ENCODE results near the gene SKIC2.
"Not testable (repeated sequence)": the region's sequence is repeated elsewhere in the genome, so short reads cannot be mapped to it uniquely, and the experiment has no call there.

The SKIC2 gene

GRCh38 chr6:31968791-31969711, 10.1 kb downstream of the SKIC2 start:
- no peak for DNase-seq (ENCODE audit: low read depth in 2 of 2)

- no peak for DNase-seq (ENCODE audit: low read depth in 2 of 2)
Observed at GRCh38 chr6:31969712-31970603, 11.0 kb downstream of the SKIC2 start.

- DNase-seq (ENCODE audit: low read depth in 2 of 2) = no peak
Observed at GRCh38 chr6:31970604-31971271, 11.8 kb downstream of the SKIC2 start.

GRCh38 chr6:31971279-31971992, 12.5 kb downstream of the SKIC2 start:
- no peak for DNase-seq (ENCODE audit: low read depth in 2 of 2)

- DNase-seq (ENCODE audit: low read depth in 2 of 2) = peak; percentile 96 to 98
Observed at GRCh38 chr6:31971993-31972708, 13.2 kb downstream of the SKIC2 start, which contains the start of gene DXO. Gene DXO (minus strand): TSS chr6:31972138. CDS start chr6:31971675, 463 bp downstream.

GRCh38 chr6:31972709-31973350, 13.9 kb downstream of the SKIC2 start:
- no peak for DNase-seq (ENCODE audit: low read depth in 2 of 2)

GRCh38 chr6:31976065-31976464, 17.1 kb downstream of the SKIC2 start:
- not testable (repeated sequence) for DNase-seq (ENCODE audit: low read depth in 2 of 2)

- no peak for DNase-seq (ENCODE audit: low read depth in 2 of 2)
Observed at GRCh38 chr6:31977816-31978431, 18.9 kb downstream of the SKIC2 start.

- no peak for DNase-seq (ENCODE audit: low read depth in 2 of 2)
Observed at GRCh38 chr6:31978831-31979230, 19.9 kb downstream of the SKIC2 start.

- DNase-seq (ENCODE audit: low read depth in 2 of 2) = no peak
Observed at GRCh38 chr6:31979238-31979898, 20.4 kb downstream of the SKIC2 start.

GRCh38 chr6:31980195-31980876, 21.4 kb downstream of the SKIC2 start:
- not testable (repeated sequence) for DNase-seq (ENCODE audit: low read depth in 2 of 2)

- DNase-seq (ENCODE audit: low read depth in 2 of 2) = not testable (repeated sequence)
Observed at GRCh38 chr6:31980998-31981397, 22.0 kb downstream of the SKIC2 start.

GRCh38 chr6:31981744-31982143, 22.8 kb downstream of the SKIC2 start, which contains the start of gene C4A:
Gene C4A (plus strand): TSS chr6:31982057. CDS start chr6:31982108, 51 bp downstream.
- DNase-seq (ENCODE audit: low read depth in 2 of 2) = not testable (repeated sequence)

- DNase-seq (ENCODE audit: low read depth in 2 of 2) = not testable (repeated sequence)
Observed at GRCh38 chr6:31989363-31989762, 30.4 kb downstream of the SKIC2 start.

- DNase-seq (ENCODE audit: low read depth in 2 of 2) = not testable (repeated sequence)
Observed at GRCh38 chr6:31994421-31994820, 35.4 kb downstream of the SKIC2 start.

- not testable (repeated sequence) for DNase-seq (ENCODE audit: low read depth in 2 of 2)
Observed at GRCh38 chr6:31996385-31996784, 37.4 kb downstream of the SKIC2 start.

GRCh38 chr6:32002546-32003268, 43.7 kb downstream of the SKIC2 start:
- not testable (repeated sequence) for DNase-seq (ENCODE audit: low read depth in 2 of 2)
